A549 (cell line): ENCODE data around the gene RELN. TPM values are rescaled to one million over a fixed set of nuclear protein-coding genes. Genes with fewer than 3 reads are reported as not detected.

ENCODE experiments used
- ATAC-seq, 2 experiments: fragments of 200-7000 bp in 1 of 2; fragments of >200 bp in 1 of 2; cut with Nextera tagmentation in 1 of 2; cut with Tn5 transposase in 1 of 2; 3 replicates each; pipeline versions ENCODE4 v1.8.0 to v1.9.1; 2018 to 2020; ENCODE audit warnings: mild to moderate bottlenecking in 1 of 2, moderate library complexity in 1 of 2
- CTCF ChIA-PET: fragments of 300-600 bp; sonication (Branson Sonifier 250); formaldehyde crosslinking; extraction: SDS; loops from one replicate; lab custom pipeline; 2021; ENCODE audit warnings: antibody characterized with exemption, inconsistent platforms; lab: Yijun Ruan, JAX
- POLR2A ChIA-PET: fragments of 350-600 bp; formaldehyde crosslinking; extraction: SDS; loops from one replicate; lab custom pipeline; 2021; ENCODE audit warnings: antibody characterized with exemption, inconsistent platforms; lab: Yijun Ruan, JAX
- DNase-seq, 2 experiments: peaks; one replicate each; pipeline versions ENCODE4 v3.0.0 to v3.0.0-alpha.2; 2011 to 2016; ENCODE audit warnings: low read depth in 1 of 2, low spot score in 1 of 2
- FAIRE-seq: peaks from 2 replicates; lab custom pipeline; 2011; peaks lifted over from hg19 to GRCh38; lab: Jason Lieb, UNC
- H3K27ac ChIP-seq, 2 experiments: fragments of >200 bp; sonication (Bioruptor Twin); formaldehyde crosslinking; 3 replicates each; pipeline ENCODE4 v1.5.1; 2016 to 2017
- H3K4me1 ChIP-seq: fragments of >200 bp; sonication (Bioruptor Twin); formaldehyde crosslinking; 3 replicates; pipeline ENCODE4 v1.6.1; 2016
- H3K4me2 ChIP-seq: fragments of >200 bp; sonication (Bioruptor Twin); formaldehyde crosslinking; 3 replicates; pipeline ENCODE4 v1.6.1; 2016
- H3K4me3 ChIP-seq: fragments of >200 bp; sonication (Bioruptor Twin); formaldehyde crosslinking; 3 replicates; pipeline ENCODE4 v1.5.1; 2016
- H3K9me3 ChIP-seq: fragments of >200 bp; sonication (Bioruptor Twin); formaldehyde crosslinking; 3 replicates; pipeline ENCODE4 v1.6.1; 2016
- CBX8 ChIP-seq: fragments of 200-600 bp; sonication (generic); IDR thresholded peaks from 2 replicates; pipeline ENCODE4 v1.6.1; 2016
- CTCF ChIP-seq: fragments of >200 bp; sonication (Bioruptor Twin); formaldehyde crosslinking; IDR thresholded peaks from 3 replicates; pipeline ENCODE4 v1.5.1; 2016
- EHF ChIP-seq: fragments of 250-450 bp; sonication (Bioruptor Pico); IDR thresholded peaks from 2 replicates; pipeline ENCODE4 v1.5.0; 2020; ENCODE audit warnings: mild to moderate bottlenecking
- EHMT2 ChIP-seq: fragments of 200-600 bp; sonication (generic); IDR thresholded peaks from 2 replicates; pipeline ENCODE4 v1.6.1; 2016; ENCODE audit warnings: antibody characterized with exemption, low read depth, mild to moderate bottlenecking, moderate library complexity
- FOSL2 ChIP-seq, 2 experiments: fragments of 450-650 bp in 1 of 2; fragments of >200 bp in 1 of 2; sonication (Bioruptor Twin) in 1 of 2; formaldehyde crosslinking; IDR thresholded peaks; 2 replicates each; pipeline versions ENCODE4 v1.5.0 to v1.6.1; 2016 to 2020; ENCODE audit warnings: mild to moderate bottlenecking in 1 of 2, moderate library complexity in 1 of 2
- FOXS1 ChIP-seq: fragments of 250-450 bp; sonication (Bioruptor Pico); IDR thresholded peaks from 2 replicates; pipeline ENCODE4 v1.5.0; 2020; ENCODE audit warnings: mild to moderate bottlenecking, moderate library complexity
- GATA3 ChIP-seq: IDR thresholded peaks from 2 replicates; pipeline ENCODE4 v1.6.1; 2012; ENCODE audit warnings: borderline replicate concordance
- HDAC2 ChIP-seq: fragments of 200-600 bp; sonication (generic); IDR thresholded peaks from 2 replicates; pipeline ENCODE4 v1.6.1; 2016
- HEYL ChIP-seq: fragments of 250-450 bp; sonication (Bioruptor Pico); IDR thresholded peaks from 2 replicates; pipeline ENCODE4 v1.8.0; 2021; ENCODE audit warnings: mild to moderate bottlenecking, moderate library complexity
- HOXB5 ChIP-seq: fragments of 250-450 bp; sonication (Bioruptor Pico); IDR thresholded peaks from 2 replicates; pipeline ENCODE4 v1.5.0; 2020; ENCODE audit warnings: mild to moderate bottlenecking, moderate library complexity
- MAFK ChIP-seq: fragments of 450-650 bp; IDR thresholded peaks from 2 replicates; pipeline ENCODE4 v1.6.1; 2014; ENCODE audit not compliant: partially characterized antibody
- MYC ChIP-seq: IDR thresholded peaks from 2 replicates; pipeline ENCODE4 v1.6.1; 2012; ENCODE audit warnings: mild to moderate bottlenecking, inconsistent platforms, low read length, improper control_type of control experiment, borderline replicate concordance
- NFE2L2 ChIP-seq: fragments of 150-350 bp; conservative IDR thresholded peaks from 2 replicates; pipeline ENCODE4 v1.6.1; 2014; ENCODE audit warnings: low read length
- NPAS2 ChIP-seq: fragments of 250-450 bp; sonication (Bioruptor Pico); IDR thresholded peaks from 2 replicates; pipeline ENCODE4 v1.8.0; 2022; ENCODE audit warnings: mild to moderate bottlenecking, moderate library complexity, borderline replicate concordance
- RARB ChIP-seq: fragments of 250-450 bp; sonication (Bioruptor Pico); IDR thresholded peaks from 2 replicates; pipeline ENCODE4 v1.8.0; 2021; ENCODE audit warnings: mild to moderate bottlenecking, moderate library complexity
- RCOR1 ChIP-seq: fragments of 150-350 bp; IDR thresholded peaks from 2 replicates; pipeline ENCODE4 v1.6.1; 2014; ENCODE audit warnings: antibody characterized with exemption, low read length, low read depth
- RNF2 ChIP-seq: fragments of 200-600 bp; sonication (generic); IDR thresholded peaks from 2 replicates; pipeline ENCODE4 v1.6.1; 2016; ENCODE audit warnings: low read depth, mild to moderate bottlenecking, antibody characterized with exemption, moderate library complexity, borderline replicate concordance
- USF2 ChIP-seq: fragments of 450-650 bp; IDR thresholded peaks from 2 replicates; pipeline ENCODE4 v1.6.1; 2014; ENCODE audit warnings: antibody characterized with exemption
- ZC3H11A ChIP-seq: fragments of 450-650 bp; IDR thresholded peaks from 2 replicates; pipeline ENCODE4 v1.6.1; 2014; ENCODE audit warnings: antibody characterized with exemption, mild to moderate bottlenecking
- ZNF302 ChIP-seq: fragments of 250-450 bp; sonication (Bioruptor Pico); IDR thresholded peaks from 2 replicates; pipeline ENCODE4 v1.9.0; 2021; ENCODE audit warnings: inconsistent platforms, mild to moderate bottlenecking, moderate library complexity
- WGBS: methylation state at CpG from one replicate; pipeline ENCODE4 v1.1.6; 2017; ENCODE audit errors: missing lambda C conversion rate; 5-methylcytosine and 5-hydroxymethylcytosine counted together
- polyA plus RNA-seq, 4 experiments: library from polyadenylated mRNA; depleted of rRNA in 3 of 4; stranded (reverse); fragments of >200 nt; fragmentation: RNase III in 1 of 4; extraction: RNeasy Plus Mini Kit Qiagen cat#74134 plus additional on column Dnase treatment in 1 of 4; gene quantifications; 2 replicates in 3 of 4; 3 replicates in 1 of 4; pipeline ENCODE4 v1.2.3, GENCODE V29; 2011 to 2017
- TF ChIP-seq, protein P1 (sequence below): fragments of >200 bp; sonication (Bioruptor Twin); formaldehyde crosslinking; IDR thresholded peaks from 3 replicates; pipeline ENCODE4 v1.6.1; 2016
- TF ChIP-seq, protein P2 (sequence below): IDR thresholded peaks from 2 replicates; pipeline ENCODE4 v1.6.1; 2012; ENCODE audit warnings: low read depth, borderline replicate concordance
- TF ChIP-seq, protein P3 (sequence below): fragments of 150-350 bp; IDR thresholded peaks from 2 replicates; pipeline ENCODE4 v1.6.1; 2014; ENCODE audit warnings: low read depth, mild to moderate bottlenecking, low read length

RELN gene
- polyA plus RNA-seq, 2 of the 4 experiments (the other 2 are of a cell fraction): not detected

DNA sequence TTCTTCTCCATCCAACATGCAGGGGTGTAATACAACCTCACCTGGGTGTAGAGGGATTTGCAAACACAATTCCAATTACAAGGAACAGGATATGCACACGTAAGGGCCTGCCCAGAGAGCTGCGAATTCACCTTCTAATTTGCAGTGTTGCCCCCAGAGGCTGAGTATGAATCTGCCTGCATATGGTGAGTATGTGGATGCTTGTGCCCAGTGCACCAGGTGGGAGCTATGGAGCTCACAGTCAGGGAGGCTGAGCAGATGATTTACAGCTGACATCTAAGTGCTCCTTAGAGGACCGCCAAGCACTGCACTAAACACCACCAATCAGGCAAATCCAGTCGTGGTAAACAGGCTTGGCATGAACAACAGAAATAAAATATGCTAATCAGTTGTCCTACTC lies 132.0 kb downstream of the RELN start:
- ChIA-PET POLR2A (no interaction called here), CTCF (no interaction called here)
- Histone ChIP-seq H3K4me3 (no peak overlapping the region), H3K4me2 (no peak overlapping the region), H3K4me1 (no peaks in the 10 kb centered on the region), H3K9me3 (no peaks in the 10 kb centered on the region), H3K27ac (no peak overlapping the region)
- no peak for FAIRE-seq
- peak; percentile 48 to 50; a peak in 2 of 6 replicates for ATAC-seq
- no peak for TF ChIP-seq CBX8
- no peak for TF ChIP-seq HDAC2
- TF ChIP-seq NFE2L2: no peak
- no peak for TF ChIP-seq RARB
- TF ChIP-seq MAFK: no peak
- 15% methylated on average over 4 of the region's 4 CpGs for WGBS
- peak in 1 of 2 experiments; percentile 2 for DNase-seq

GRCh38 chr7:103856929-103857328 lies 132.5 kb downstream of the RELN start:
- DNase-seq: no peak
- H3K27ac ChIP-seq: no peak overlapping the region
- H3K4me3 ChIP-seq: no peak overlapping the region
- H3K4me2 ChIP-seq: no peak overlapping the region
- H3K9me3 ChIP-seq: no peaks in the 10 kb centered on the region
- ChIA-PET POLR2A (no interaction called here), CTCF (no interaction called here)
- no peak for ATAC-seq
- no peak for FAIRE-seq
- no peak for TF ChIP-seq CBX8
- no peak for TF ChIP-seq FOSL2 (IDR thresholded peaks at IDR 0.05)
- no peak for TF ChIP-seq FOSL2 (CRISPR knock-in tag; IDR thresholded peaks at IDR 0.05)
- TF ChIP-seq HEYL (CRISPR knock-in tag): no peak
- H3K4me1 ChIP-seq: no peaks in the 10 kb centered on the region

DNA sequence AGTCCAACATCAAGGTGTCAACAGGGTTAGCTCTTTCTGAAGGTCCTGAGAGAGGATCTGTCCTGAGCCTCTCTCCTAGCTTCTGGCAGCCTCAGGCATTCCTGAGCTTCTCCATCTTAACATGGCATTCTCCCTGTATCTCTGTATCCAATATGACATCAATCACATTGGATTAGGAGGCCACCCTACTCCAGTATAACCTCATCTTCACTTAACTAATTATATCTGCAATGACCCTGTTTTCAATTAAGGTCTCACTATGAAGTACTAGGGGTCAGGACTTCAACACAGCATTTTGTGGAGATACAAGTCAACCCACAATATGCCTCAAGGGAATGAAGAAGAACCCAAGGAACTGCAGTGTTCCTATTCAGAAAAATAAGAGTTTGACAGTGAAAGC lies 133.8 kb downstream of the RELN start:
- FAIRE-seq (no peak), DNase-seq (no peak), ATAC-seq (no peak)
- Histone ChIP-seq H3K4me3 (no peak overlapping the region), H3K9me3 (no peaks in the 10 kb centered on the region)
- CTCF ChIA-PET: no interaction called here
- no peak for TF ChIP-seq ZNF302 (CRISPR knock-in tag)
- no peak for TF ChIP-seq RARB
- no peak for TF ChIP-seq USF2
- no peak for TF ChIP-seq CTCF
- TF ChIP-seq GATA3: no peak
- no peak for TF ChIP-seq RNF2
- TF ChIP-seq, protein P1, sequence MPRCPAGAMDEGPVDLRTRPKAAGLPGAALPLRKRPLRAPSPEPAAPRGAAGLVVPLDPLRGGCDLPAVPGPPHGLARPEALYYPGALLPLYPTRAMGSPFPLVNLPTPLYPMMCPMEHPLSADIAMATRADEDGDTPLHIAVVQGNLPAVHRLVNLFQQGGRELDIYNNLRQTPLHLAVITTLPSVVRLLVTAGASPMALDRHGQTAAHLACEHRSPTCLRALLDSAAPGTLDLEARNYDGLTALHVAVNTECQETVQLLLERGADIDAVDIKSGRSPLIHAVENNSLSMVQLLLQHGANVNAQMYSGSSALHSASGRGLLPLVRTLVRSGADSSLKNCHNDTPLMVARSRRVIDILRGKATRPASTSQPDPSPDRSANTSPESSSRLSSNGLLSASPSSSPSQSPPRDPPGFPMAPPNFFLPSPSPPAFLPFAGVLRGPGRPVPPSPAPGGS: no peak
- no peak for TF ChIP-seq HDAC2
- TF ChIP-seq EHF (CRISPR knock-in tag): no peak
- no peak for TF ChIP-seq NFE2L2
- TF ChIP-seq, protein P2, sequence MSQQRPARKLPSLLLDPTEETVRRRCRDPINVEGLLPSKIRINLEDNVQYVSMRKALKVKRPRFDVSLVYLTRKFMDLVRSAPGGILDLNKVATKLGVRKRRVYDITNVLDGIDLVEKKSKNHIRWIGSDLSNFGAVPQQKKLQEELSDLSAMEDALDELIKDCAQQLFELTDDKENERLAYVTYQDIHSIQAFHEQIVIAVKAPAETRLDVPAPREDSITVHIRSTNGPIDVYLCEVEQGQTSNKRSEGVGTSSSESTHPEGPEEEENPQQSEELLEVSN: no peak
- no peak for TF ChIP-seq MYC
- TF ChIP-seq NPAS2: no peak
- TF ChIP-seq, protein P3, sequence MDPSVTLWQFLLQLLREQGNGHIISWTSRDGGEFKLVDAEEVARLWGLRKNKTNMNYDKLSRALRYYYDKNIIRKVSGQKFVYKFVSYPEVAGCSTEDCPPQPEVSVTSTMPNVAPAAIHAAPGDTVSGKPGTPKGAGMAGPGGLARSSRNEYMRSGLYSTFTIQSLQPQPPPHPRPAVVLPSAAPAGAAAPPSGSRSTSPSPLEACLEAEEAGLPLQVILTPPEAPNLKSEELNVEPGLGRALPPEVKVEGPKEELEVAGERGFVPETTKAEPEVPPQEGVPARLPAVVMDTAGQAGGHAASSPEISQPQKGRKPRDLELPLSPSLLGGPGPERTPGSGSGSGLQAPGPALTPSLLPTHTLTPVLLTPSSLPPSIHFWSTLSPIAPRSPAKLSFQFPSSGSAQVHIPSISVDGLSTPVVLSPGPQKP: no peak
- TF ChIP-seq EHMT2: no peak
- TF ChIP-seq HEYL (CRISPR knock-in tag): no peak
- no peak for TF ChIP-seq FOXS1 (CRISPR knock-in tag)
- TF ChIP-seq HOXB5: no peak
- no peak for TF ChIP-seq ZC3H11A
- no peak for TF ChIP-seq RCOR1
- TF ChIP-seq, all 56 proteins: peak for 0
- Histone ChIP-seq H3K4me2 (no peak overlapping the region), H3K27ac (no peak overlapping the region), H3K4me1 (no peaks in the 10 kb centered on the region)
- POLR2A ChIA-PET: no interaction called here
